NCI-H187 (cell line): ENCODE results near the gene IL1R1.
"Not testable (repeated sequence)": the region's sequence is repeated elsewhere in the genome, so short reads cannot be mapped to it uniquely, and the experiment has no call there.

ENCODE experiments used
- DNase-seq, 2 experiments: peaks; one replicate each; lab custom pipeline; 2025; lab: John Stamatoyannopoulos, UW

Gene IL1R1, protein sequence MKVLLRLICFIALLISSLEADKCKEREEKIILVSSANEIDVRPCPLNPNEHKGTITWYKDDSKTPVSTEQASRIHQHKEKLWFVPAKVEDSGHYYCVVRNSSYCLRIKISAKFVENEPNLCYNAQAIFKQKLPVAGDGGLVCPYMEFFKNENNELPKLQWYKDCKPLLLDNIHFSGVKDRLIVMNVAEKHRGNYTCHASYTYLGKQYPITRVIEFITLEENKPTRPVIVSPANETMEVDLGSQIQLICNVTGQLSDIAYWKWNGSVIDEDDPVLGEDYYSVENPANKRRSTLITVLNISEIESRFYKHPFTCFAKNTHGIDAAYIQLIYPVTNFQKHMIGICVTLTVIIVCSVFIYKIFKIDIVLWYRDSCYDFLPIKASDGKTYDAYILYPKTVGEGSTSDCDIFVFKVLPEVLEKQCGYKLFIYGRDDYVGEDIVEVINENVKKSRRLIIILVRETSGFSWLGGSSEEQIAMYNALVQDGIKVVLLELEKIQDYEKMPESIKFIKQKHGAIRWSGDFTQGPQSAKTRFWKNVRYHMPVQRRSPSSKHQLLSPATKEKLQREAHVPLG

DNA sequence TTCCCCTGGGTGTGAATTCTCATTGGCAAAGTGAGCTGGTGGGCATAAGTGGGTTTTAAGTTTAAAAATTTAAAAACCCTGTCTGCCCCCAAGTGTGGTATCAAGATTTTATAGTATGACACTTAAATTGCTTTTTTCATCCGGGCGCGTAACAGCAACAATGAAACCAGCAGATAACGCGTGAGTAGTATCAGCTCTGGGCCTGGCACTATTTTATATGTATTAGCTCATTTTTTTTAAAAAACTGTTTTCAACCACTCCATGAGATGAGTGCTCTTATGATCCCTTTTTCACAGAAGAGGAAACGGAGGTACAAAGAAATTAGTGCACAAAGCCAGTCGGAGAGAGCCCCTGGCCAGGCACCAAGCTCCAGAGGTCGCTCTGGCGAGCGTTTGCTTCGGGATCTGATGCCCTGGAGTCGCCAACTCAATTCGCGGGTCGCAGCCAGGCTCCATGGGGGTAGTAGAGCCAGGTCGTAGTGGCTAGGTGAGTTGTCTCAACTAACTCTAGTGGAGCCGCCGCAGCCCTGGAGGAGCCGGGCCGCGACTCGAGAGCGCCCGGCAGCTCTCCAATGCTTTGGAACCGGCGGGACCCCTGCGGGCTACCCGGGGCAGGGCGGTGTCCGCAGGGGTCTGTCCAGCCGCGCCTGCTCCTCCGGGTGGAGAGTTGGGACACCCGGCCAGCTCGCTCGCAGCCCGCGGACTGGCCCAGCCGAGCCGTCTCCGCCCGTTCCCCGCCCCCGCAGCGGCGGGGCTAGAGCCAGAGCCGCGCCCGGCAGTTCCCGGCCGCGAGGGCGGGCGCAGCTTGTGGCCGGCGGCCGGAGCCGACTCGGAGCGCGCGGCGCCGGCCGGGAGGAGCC is at the start of gene IL1R1:
IL1R1 (plus strand) TSS at position 777 of the 859 bp plus-strand sequence. CDS start 14,979 bp downstream, outside the sequence.
- DNase-seq = no peak

DNA sequence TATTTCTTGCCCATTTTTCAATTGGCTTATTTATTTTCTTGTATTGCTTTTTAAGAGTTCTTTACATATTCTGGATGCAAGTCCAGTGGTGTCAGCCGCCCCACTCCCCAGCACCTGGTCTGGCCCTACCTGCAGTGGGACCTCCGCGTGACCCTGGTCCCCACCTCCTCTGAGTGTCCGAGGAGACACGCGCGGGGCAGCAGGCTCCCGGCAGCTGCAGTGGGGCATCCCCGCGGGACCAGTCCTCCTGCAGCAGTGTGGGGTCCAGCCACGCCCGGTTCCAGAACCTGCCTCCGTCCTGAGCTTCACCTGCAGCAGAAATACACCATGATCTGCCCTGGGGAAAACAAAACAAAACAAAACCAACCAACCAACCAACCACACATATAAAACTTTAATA is 48.9 kb upstream of the IL1R1 start:
- DNase-seq = no peak

DNA sequence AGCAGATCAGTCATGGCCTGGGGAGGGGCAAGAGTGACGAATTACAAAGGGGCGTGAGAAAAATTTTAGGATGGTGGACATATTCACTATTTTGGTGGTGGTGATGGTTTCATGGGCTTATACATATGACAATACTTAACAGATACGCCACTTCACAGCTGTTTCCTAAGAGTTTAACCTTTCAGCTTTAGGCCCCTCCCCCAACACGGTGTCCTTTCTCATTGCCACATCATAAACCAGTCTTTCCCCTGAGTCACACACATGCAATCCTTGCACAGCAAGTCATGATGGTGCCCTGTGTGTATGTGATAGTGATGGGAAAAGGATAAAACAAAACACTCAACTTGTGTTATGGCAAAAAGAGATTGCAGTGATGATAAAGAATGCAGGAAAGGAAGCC is 47.6 kb upstream of the IL1R1 start:
- no peak for DNase-seq

DNA sequence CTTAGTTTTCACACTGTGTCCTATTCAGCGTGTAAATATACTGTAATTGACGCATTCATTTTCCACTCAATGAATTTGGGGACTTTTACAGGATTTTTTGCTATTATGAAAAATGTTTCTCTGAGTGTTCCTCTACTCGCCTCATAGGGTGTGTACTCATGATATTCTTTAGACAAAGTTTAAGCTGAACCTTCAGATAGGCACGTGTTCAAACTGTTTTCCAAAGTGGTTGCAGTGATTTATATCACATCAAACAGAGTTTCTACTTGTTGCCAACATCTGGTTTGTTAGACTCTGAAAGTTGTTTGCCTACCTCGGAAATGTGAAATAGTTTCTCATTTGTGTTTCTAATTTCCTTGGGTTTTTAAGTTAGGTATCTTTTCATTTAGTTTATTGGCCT is 46.4 kb upstream of the IL1R1 start:
- no peak for DNase-seq

DNA sequence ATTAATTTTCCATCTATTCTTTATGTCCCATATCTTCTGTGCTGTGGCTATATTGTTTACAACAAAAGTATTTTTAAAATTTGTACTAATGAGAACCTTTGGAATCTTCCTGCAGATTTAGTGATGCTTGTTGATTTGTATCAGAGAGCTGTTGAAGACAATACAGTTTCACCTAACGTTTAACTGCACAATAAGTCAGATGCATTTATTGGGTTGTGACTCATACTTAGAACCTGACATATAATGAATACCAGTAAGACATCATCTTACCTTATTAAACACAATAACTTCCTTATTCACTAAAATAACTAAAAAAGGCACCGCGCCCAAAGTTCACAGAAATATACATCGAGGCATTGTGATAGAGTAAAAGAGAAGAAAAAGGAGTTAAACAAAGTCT is 43.8 kb upstream of the IL1R1 start:
- no peak for DNase-seq

DNA sequence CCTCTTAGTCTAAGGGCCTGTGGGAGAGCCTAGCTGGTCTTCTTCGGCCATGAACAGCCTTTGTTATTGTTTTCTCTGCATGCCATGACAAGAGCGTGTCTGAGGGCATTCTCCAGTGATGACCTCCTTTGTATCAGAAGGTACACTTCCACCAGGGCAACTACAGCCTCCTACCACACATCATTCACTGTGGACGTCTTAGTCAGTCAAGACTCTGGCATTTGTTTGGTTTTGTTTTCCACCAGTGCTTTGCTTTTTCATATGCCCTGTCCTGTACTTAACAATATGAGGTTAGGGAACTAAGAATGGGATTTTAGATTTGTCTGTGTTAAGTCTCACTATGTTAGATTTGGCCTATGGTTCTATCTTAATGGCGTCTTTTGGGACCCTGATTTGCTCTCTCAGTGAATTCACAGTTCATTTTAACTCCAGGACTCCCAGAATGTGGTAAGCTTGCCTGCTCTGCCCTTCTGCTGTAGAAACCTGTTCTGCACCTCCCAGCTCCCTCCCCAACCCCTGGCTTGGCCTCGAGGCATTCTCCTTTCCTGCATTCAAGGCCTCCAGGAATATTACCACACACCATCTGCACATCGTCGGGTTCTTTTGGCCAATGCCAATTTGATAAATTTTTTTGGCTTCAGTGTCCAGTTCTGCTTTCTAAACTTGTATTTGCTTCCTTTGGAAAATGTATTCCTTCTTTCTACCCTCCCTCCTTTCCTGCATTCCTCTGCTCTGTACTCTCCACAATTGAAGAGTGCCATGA is 42.8 kb upstream of the IL1R1 start:
- no peak for DNase-seq

DNA sequence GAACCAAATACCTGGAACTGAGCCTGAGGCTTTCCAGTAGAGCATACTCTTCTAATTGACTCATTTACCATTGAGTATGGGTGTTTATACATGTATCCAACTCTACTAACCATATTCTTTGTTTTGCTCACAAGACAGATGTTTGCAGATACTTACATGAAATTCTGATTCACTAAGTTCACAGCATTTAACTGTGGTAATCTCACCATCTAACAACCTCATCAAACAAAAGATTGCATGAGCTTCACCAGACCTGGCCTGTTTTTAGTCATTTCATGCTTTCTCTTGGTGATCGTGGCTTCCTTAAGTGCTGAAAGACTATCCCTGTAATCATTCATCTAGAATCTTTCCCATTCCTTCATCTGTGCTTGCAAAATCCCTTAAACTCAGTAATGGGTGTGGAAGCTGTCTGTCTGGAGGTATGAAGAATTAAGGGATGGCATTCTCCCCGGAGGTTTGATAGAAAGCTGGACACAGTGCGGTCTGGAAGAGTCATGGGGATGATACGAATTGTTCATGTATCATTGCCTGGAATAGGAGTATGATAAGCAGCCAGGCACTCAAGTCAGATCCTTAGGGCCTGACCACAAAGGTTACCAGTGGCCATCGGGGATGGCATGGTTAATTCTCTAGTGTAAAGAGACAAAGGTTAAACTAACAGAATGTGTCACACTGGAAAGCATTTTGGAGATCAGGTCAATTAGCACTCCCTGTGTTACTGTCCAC is 42.0 kb upstream of the IL1R1 start:
- DNase-seq = no peak

DNA sequence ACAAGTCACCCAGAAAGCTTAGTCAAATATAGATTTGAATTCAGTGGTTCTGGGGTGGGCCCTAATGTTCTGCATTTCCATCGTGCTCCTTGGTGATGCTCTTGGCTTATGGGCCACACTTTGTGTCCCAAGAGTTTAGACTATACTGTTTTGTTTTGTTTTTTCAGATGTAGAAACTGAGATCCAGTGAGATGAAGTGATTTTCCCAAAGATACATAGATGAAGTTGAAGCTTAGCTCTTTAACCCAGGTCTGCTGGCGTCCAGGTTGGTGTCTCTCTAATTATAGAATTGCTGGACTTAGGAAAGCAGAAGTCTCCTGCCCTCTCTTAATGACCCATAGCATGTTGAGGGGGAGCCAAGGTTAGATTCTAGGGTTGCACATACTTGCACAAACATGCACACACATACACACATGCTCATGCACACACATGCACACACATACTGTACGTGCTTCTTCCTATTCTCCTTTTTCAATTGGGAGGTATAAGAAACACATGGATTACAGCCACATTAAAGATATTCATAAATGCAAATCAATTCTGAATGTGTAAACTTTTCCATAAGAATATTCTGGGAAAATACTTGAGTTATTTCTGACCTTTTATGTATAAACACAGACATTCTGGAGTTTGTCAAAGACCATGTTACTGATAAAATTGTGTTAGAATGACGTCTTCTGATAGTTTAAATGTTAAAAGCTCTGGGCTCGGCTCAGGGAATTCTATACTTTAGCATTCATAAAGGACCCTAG is 41.3 kb upstream of the IL1R1 start:
- no peak for DNase-seq

DNA sequence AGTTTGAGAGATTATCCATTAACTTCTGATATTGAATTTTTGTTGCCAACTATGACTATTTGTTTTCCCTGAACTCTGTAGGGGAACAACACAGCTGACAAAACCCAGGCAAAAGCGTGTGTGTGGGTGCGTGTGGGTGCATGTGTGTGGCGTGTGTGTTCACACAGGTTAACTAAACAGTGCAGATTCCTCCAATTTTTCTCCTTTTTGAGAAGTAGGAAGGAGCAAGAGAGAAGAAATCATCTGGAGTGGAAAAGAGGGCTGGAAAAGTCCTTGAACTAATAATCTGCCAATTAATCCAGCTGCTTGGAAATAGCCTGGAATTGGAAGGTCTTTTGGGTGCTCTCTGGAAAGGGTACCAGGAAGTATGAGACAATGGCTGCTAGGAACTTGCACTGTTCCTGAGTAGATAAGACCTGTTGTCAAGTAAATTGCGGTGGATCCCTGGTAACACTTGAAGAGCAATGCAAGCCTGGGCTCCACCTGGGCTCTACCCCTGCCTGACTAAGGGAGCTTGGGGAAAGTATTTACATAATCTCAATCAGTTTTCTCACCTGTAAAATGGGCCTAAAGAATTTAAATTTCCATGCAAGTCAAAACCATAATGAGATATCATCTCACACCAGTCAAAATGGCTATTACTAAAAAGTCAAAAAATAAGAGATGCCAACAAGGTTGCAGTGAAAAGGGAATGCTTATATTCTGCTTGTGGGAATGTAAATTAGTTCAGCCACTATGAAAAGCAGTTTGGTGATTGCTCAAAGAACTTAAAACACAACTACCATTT is 40.5 kb upstream of the IL1R1 start:
- no peak for DNase-seq

DNA sequence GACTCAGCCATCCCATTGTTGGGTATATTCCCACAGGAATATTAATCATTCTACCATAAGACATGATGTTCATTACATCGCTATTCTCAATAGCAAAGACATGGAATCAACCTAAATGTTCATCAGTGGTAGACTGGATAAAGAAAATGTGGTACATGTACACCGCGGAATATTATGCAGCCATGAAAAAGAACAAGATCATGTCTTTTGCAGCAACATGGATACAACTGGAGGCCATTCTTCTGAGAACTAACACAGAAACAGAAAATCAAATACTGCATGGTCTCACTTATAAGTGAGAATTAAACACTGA is 40.0 kb upstream of the IL1R1 start:
- DNase-seq = not testable (repeated sequence)

DNA sequence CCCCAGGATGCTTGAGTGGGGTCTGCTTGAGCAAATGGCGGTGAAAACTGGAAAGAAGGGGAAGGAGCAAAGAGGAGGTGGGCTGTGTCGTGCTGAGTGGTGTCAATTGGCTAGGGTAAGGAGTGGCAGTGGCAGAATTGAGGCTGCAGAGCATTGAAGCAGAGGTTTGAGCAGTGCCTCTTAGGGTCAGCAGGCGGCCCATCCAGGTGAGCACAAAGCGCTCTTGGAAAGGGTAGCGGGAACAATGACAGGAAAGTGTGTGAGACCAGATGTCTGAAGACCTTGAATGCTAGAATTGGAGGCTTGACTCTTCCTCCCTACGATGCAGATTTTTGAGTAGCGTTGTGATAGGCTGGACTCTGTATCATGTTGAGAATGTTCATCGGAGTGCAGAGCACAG is 39.3 kb upstream of the IL1R1 start:
- no peak for DNase-seq

DNA sequence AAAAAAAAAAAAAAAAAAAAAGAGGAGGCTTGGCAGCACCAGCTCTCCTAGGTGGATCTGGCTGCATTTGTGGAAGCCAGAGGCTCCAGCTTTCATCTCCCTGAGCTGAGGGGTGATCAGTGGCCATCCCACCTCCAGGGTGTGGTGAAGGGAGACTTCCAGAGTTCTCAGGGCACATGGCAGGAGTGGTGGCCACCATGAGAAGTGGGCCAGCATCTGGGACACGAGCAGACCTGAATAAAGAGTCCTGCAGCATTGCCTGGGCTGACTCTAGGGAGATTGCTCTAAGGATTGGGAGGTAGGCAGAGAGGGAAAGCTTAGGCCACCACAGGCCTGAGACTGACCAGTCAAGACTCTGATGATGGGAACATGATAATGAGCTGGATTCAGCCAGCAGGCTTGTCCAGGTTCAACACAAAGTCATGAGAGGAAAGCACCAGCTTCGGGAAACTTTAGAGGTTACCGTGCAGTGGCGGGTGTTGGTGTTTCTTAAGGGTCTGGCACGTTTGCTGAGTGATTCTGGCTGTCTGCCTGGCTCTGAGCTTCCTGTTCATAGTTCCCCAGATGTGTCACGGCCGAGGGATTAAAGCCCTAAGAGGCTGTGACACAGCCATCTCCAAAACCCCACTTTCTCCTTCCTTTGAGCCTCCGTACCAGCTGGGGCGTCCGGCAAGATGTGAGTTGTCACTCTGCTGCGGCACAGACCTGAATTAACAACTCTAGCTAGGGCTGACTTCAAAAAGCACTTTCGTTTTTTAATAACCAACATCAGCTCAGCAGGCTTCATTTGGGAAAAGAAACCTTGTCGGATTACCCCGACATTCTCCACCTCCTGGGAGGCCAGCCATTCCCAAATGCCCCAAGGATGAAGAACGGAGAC is 38.3 kb upstream of the IL1R1 start:
- DNase-seq = no peak

DNA sequence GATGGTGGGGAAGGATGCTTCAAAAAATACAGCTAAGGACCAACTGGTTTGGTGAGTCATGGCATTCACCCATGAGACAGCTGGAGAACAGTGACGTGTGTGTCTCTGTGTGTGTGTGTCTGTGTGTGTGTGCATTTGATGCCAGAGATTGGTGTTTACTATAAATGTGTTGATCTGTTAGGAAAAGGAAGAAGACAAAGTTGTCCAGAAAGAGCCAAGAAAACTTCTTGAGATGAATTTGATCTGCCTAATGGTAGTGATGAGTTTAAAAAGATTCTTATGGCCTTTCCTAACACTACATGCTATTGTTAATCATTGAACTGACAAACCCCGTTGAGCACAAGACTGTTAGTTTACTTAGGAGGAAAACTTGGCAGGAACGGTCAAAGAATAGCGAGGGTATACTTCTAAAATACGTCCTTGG is 36.4 kb upstream of the IL1R1 start:
- DNase-seq = no peak

DNA sequence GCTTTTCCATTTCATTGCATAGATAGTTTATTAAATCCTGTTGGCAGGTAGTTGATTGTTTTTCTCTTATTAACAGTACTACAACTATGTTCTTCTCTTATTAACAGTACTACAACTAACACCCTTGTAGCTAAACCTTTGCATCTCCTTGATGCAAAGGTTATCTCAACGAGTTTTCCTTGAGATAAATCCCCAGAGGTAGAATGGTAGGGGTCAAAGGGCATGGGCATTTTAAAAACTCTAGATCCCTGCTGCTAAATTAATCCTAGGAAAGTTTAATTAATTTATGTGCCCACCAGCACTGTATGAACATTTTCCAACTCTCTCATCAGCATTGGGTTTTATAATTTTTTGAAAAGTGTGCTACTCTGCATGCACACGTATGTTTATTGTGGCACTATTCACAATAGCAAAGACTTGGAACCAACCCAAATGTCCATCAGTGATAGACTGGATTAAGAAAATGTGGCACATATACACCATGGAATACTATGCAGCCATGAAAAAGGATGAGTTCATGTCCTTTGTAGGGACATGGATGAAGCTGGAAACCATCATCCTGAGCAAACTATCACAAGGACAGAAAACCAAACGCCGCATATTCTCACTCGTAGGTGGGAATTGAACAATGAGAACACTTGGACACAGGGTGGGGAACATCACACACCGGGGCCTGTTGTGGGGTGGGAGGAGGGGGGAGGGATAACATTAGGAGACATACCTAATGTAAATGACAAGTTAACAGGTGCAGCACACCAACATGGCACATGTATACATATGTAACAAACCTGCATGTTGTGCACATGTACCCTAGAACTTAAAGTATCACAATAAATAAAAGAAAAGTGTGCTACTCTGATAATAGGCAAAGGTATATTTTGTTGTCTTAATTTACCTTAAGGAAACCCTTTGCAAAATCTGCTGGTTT is 35.5 kb upstream of the IL1R1 start:
- not testable (repeated sequence) for DNase-seq

DNA sequence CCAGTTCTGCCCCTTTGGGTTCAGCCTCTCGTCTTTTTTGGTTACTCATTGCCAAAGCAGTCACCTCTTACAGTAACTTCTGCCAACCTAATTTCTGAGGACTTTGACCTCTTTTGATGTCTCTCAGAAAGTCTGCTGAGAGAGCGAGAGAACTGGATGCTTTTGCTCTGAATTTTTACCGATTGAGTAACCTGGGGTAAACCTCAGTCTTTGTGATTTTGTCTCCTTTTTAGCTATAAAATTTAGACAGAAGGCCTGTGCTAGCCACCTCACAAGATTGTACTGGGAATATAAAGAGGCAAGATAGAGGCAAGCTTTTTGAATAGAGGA is 34.8 kb upstream of the IL1R1 start:
- DNase-seq = no peak

DNA sequence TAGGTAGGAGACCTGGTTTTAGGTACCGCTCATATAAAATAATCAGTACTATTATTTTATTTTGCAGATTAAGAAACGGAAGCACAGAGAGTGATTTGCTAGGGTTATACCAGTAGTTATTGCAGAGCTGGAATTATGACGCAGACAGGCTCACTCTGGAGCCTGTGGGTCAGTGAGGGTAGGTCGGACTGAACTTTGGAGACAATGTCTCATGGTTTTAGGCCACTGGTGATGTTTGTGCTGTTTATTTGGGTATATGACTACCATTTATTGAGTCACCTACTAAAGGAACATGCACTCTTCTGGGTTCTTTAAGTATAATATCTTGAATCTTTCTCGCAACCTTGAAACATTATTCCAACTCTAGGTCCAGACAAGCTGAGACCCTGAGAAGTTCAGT is 33.5 kb upstream of the IL1R1 start:
- no peak for DNase-seq

DNA sequence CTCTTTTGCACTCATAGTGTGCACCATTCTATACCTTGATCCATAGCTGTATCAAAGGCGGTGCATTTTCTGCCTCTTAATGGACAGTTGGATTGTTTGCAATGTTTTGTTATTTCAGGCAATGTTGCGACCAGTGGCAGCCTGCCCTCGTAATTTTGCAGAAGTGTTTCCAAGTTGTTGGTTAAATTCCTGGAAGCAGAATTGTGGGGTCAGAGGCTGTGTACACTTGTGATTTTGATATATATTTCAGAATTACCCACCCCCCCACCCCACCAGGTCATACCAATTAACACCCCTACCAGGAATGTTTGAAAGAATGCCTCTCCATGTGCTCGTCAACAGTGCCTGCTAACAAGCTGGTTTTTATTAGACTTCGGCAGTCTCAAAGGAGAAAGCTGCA is 32.4 kb upstream of the IL1R1 start:
- no peak for DNase-seq
